ENCODE data around the gene GAD1. TPM values are rescaled to one million over a fixed set of nuclear protein-coding genes. Genes with fewer than 3 reads are reported as not detected.

GAD1 gene
- total RNA-seq, 5 donors from 2014 or later (not counting 1 experiment from before 2014, with no cell fraction given): 0.09 TPM; not detected in 4

DNA sequence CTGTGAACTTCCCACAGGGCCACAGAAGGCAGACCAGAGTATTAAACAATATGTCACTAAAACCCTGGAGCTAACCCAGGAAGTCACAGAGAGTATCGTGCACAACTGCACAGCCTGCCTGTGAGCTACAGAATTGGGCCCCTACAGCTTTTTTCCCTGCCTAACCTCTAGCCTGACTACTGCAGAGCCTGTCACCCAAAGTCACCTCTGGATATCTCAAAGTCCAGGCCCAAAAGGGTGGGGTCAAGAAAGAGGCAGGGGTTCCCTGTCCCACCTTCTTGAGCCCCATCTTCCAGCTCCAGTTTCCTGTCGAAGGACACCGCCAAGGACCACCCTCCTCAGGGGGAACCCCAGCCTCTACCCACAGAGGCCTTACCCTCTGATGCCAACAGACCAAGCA lies 13.5 kb downstream of the GAD1 start:
- DNase-seq: no peak
- POLR2A ChIA-PET: no interaction called here
- 90% methylated on average over 3 of the region's 3 CpGs for WGBS (ENCODE audit: insufficient coverage)
- ATAC-seq (replicated peaks in 1 of 4): no peak
- Mint-ChIP-seq H3K4me3 (no peak overlapping the region), H3K27me3 (peaks cover 43 to 58% of the 10 kb centered on the region in 2 donors), H3K36me3 (no peaks in the 10 kb centered on the region), H3K9me3 (no peaks in the 10 kb centered on the region), H3K27ac (no peak overlapping the region), H3K4me1 (no peaks in the 10 kb centered on the region)
- H3K27me3 ChIP-seq (replicated peaks in 1 of 2; ENCODE audit: control insufficient read depth in 2 of 2, extremely low read depth in 1 of 2, insufficient read depth in 2 of 2, low read length in 1 of 2): peaks cover 3 to 45% of the 10 kb centered on the region in 2 experiments
- H3K9me3 ChIP-seq: no peaks in the 10 kb centered on the region
- H3K36me3 ChIP-seq (ENCODE audit: control insufficient read depth in 2 of 2, extremely low read depth in 1 of 2, insufficient read depth in 1 of 2, low read length in 1 of 2): no peaks in the 10 kb centered on the region
- H3K4me3 ChIP-seq (ENCODE audit: control insufficient read depth in 1 of 2, extremely low read depth in 1 of 2, low read length in 1 of 2): no peak overlapping the region
- CTCF ChIA-PET: no interaction called here
- H3K27ac ChIP-seq (ENCODE audit: low read length): no peak overlapping the region
- H3K4me1 ChIP-seq (ENCODE audit: control insufficient read depth in 1 of 2, extremely low read depth in 1 of 2, insufficient read depth in 2 of 2, low read length in 2 of 2): no peaks in the 10 kb centered on the region

DNA sequence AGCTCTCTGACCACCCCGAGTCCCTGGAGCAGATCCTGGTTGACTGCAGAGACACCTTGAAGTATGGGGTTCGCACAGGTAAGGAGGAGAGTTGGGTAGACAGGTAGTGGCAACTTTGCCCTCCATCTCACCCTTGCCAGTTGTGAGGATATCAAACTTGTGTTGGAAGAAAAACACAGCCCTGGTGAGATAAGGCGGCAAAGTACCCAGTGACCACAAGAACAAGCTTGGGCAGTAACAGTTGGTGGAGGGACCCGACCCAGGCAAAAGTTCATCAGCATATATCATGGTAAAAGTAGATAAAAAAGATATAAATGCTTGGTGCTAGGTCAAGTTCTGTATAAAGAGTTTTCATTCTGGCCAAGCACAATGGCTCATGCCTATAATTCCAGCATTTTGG lies 14.4 kb downstream of the GAD1 start:
- Mint-ChIP-seq H3K9me3 (no peaks in the 10 kb centered on the region), H3K4me3 (no peak overlapping the region), H3K27me3 (peaks cover 42 to 52% of the 10 kb centered on the region in 2 donors), H3K4me1 (no peaks in the 10 kb centered on the region), H3K27ac (no peak overlapping the region), H3K36me3 (no peaks in the 10 kb centered on the region)
- CTCF ChIA-PET: interaction anchor here in 1 of 2 donors (0.5 kb wide), 1 partner anchor 45 kb away, joined by 3 read pairs; no protein-coding TSS in a partner anchor
- DNase-seq (no peak), ATAC-seq (replicated peaks in 1 of 4) (no peak)
- Histone ChIP-seq H3K4me1 (ENCODE audit: control insufficient read depth in 1 of 2, extremely low read depth in 1 of 2, insufficient read depth in 2 of 2, low read length in 2 of 2) (no peaks in the 10 kb centered on the region), H3K36me3 (ENCODE audit: control insufficient read depth in 2 of 2, extremely low read depth in 1 of 2, insufficient read depth in 1 of 2, low read length in 1 of 2) (no peaks in the 10 kb centered on the region), H3K4me3 (ENCODE audit: control insufficient read depth in 1 of 2, extremely low read depth in 1 of 2, low read length in 1 of 2) (no peak overlapping the region), H3K9me3 (no peaks in the 10 kb centered on the region), H3K27me3 (replicated peaks in 1 of 2; ENCODE audit: control insufficient read depth in 2 of 2, extremely low read depth in 1 of 2, insufficient read depth in 2 of 2, low read length in 1 of 2) (peaks cover 0 to 38% of the 10 kb centered on the region in 2 experiments), H3K27ac (ENCODE audit: low read length) (no peak overlapping the region)
- no CpG with 5 or more reads among the region's 4 CpGs for WGBS (ENCODE audit: insufficient coverage)
- POLR2A ChIA-PET: no interaction called here

DNA sequence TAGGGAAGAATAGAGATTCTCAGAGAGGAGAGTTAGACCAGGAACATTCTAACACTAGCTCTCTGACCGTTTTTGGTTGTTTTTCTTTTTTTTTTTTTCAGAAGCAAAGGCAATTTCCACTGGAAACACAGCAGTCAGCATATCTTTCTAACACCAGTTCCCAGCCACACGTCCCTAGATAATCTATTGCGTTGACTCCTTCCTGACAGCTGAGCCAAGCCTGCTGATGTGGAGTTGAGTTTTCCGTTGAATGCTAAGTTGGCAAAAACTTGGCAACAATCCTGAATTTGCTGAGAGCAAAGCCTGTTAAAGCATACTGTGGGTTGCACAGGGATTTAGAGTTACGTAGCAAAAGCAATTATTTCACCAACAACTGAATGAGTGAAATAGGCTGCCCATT lies 19.3 kb downstream of the GAD1 start:
- DNase-seq (no peak), ATAC-seq (replicated peaks in 1 of 4) (no peak)
- no CpG with 5 or more reads among the region's 5 CpGs for WGBS (ENCODE audit: insufficient coverage)
- no peaks in the 10 kb centered on the region for H3K9me3 Mint-ChIP-seq
- no peak overlapping the region for H3K4me3 Mint-ChIP-seq
- no peak overlapping the region for H3K4me3 ChIP-seq (ENCODE audit: control insufficient read depth in 1 of 2, extremely low read depth in 1 of 2, low read length in 1 of 2)
- no peaks in the 10 kb centered on the region for H3K36me3 ChIP-seq (ENCODE audit: control insufficient read depth in 2 of 2, extremely low read depth in 1 of 2, insufficient read depth in 1 of 2, low read length in 1 of 2)
- H3K36me3 Mint-ChIP-seq: no peaks in the 10 kb centered on the region
- H3K9me3 ChIP-seq: no peaks in the 10 kb centered on the region
- no peak overlapping the region for H3K27ac ChIP-seq (ENCODE audit: low read length)
- H3K4me1 Mint-ChIP-seq: no peaks in the 10 kb centered on the region
- CTCF ChIA-PET: no interaction called here
- peak overlapping the region in 1 of 2 donors; percentile 27 for H3K27ac Mint-ChIP-seq
- no peaks in the 10 kb centered on the region for H3K4me1 ChIP-seq (ENCODE audit: control insufficient read depth in 1 of 2, extremely low read depth in 1 of 2, insufficient read depth in 2 of 2, low read length in 2 of 2)
- H3K27me3 Mint-ChIP-seq: peaks cover 21 to 25% of the 10 kb centered on the region in 2 donors
- peaks cover 0 to under 1% of the 10 kb centered on the region in 2 experiments for H3K27me3 ChIP-seq (replicated peaks in 1 of 2; ENCODE audit: control insufficient read depth in 2 of 2, extremely low read depth in 1 of 2, insufficient read depth in 2 of 2, low read length in 1 of 2)
- POLR2A ChIA-PET: no interaction called here

DNA sequence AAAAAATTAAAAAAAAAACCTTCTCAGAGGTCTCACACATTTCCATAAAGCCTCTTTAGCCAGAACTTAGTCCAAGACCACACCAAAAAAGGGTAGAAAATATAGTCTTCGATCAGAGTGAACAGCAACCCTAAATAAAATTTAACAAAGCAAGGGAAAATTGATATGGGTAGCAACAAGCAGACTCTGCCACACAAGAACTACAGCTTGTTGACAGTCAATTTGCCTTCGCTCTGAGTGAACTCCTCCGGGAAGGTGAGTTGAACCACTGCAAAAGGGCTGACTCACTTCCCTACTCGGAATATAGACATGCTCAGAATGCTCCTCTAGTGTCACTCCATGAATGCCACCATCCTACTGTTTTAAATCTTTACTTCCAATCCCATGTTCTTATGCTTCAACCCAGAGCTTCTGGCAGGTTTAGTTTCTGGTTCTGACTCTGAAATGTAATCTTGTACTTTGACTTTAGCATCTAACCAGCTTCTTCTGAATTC lies 24.1 kb downstream of the GAD1 start:
- POLR2A ChIA-PET: no interaction called here
- DNase-seq: no peak
- WGBS (ENCODE audit: insufficient coverage): 33% methylated on average over 1 of the region's 4 CpGs
- Mint-ChIP-seq H3K4me1 (peaks cover 9 to 15% (median 13%) of the 10 kb centered on the region in 3 donors), H3K4me3 (no peak overlapping the region), H3K27me3 (peaks cover 9 to 23% of the 10 kb centered on the region in 2 donors), H3K9me3 (no peaks in the 10 kb centered on the region), H3K36me3 (no peaks in the 10 kb centered on the region), H3K27ac (peak overlapping the region in 1 of 2 donors; percentile 44)
- Histone ChIP-seq H3K36me3 (ENCODE audit: control insufficient read depth in 2 of 2, extremely low read depth in 1 of 2, insufficient read depth in 1 of 2, low read length in 1 of 2) (no peaks in the 10 kb centered on the region), H3K27me3 (replicated peaks in 1 of 2; ENCODE audit: control insufficient read depth in 2 of 2, extremely low read depth in 1 of 2, insufficient read depth in 2 of 2, low read length in 1 of 2) (peaks cover 0 to 3% of the 10 kb centered on the region in 2 experiments), H3K4me1 (ENCODE audit: control insufficient read depth in 1 of 2, extremely low read depth in 1 of 2, insufficient read depth in 2 of 2, low read length in 2 of 2) (peaks cover 3 to 6% of the 10 kb centered on the region in 2 experiments), H3K27ac (ENCODE audit: low read length) (no peak overlapping the region), H3K4me3 (ENCODE audit: control insufficient read depth in 1 of 2, extremely low read depth in 1 of 2, low read length in 1 of 2) (no peak overlapping the region), H3K9me3 (no peaks in the 10 kb centered on the region)
- ATAC-seq (replicated peaks in 1 of 4): no peak
- CTCF ChIA-PET: no interaction called here

DNA sequence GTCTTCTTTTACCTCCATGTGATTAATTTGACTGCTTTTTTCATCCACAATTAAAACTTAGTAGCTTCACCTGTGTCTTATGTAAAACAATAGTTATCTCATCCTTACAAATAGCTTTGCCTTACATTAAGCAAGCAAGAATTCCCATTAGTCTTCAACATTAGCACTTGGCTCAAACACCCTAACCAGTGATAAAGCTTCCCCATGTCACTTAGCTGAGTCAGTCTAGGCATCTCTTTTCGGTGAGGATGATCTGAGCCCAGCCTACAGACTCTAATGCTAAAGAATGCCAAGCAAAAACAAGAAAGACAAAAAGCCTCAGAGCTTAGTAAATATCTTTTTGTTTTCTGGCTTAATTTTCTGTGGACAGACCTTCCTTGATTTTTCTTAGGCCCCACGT lies 26.1 kb downstream of the GAD1 start:
- POLR2A ChIA-PET: interaction anchor here (0.5 to 0.6 kb wide), 4 partner anchors 16 to 461 kb away, joined by 3 to 6 read pairs (median 4); no protein-coding TSS in a partner anchor
- Mint-ChIP-seq H3K9me3 (no peaks in the 10 kb centered on the region), H3K27ac (no peak overlapping the region), H3K4me1 (peaks cover 9 to 15% (median 13%) of the 10 kb centered on the region in 3 donors), H3K27me3 (peaks cover 4 to 19% of the 10 kb centered on the region in 2 donors), H3K4me3 (no peak overlapping the region), H3K36me3 (no peaks in the 10 kb centered on the region)
- CTCF ChIA-PET: interaction anchor here (0.5 to 0.9 kb wide), 3 partner anchors 504 to 1716 kb away, joined by 3 to 4 read pairs (median 3); no protein-coding TSS in a partner anchor
- H3K27ac ChIP-seq (ENCODE audit: low read length): no peak overlapping the region
- no peaks in the 10 kb centered on the region for H3K9me3 ChIP-seq
- no peak overlapping the region for H3K4me3 ChIP-seq (ENCODE audit: control insufficient read depth in 1 of 2, extremely low read depth in 1 of 2, low read length in 1 of 2)
- H3K27me3 ChIP-seq (replicated peaks in 1 of 2; ENCODE audit: control insufficient read depth in 2 of 2, extremely low read depth in 1 of 2, insufficient read depth in 2 of 2, low read length in 1 of 2): peaks cover 0 to 3% of the 10 kb centered on the region in 2 experiments
- ATAC-seq (replicated peaks in 1 of 4): no peak
- DNase-seq: no peak
- H3K4me1 ChIP-seq (ENCODE audit: control insufficient read depth in 1 of 2, extremely low read depth in 1 of 2, insufficient read depth in 2 of 2, low read length in 2 of 2): peaks cover 3 to 6% of the 10 kb centered on the region in 2 experiments
- H3K36me3 ChIP-seq (ENCODE audit: control insufficient read depth in 2 of 2, extremely low read depth in 1 of 2, insufficient read depth in 1 of 2, low read length in 1 of 2): no peaks in the 10 kb centered on the region
- no CpG with 5 or more reads among the region's 2 CpGs for WGBS (ENCODE audit: insufficient coverage)

DNA sequence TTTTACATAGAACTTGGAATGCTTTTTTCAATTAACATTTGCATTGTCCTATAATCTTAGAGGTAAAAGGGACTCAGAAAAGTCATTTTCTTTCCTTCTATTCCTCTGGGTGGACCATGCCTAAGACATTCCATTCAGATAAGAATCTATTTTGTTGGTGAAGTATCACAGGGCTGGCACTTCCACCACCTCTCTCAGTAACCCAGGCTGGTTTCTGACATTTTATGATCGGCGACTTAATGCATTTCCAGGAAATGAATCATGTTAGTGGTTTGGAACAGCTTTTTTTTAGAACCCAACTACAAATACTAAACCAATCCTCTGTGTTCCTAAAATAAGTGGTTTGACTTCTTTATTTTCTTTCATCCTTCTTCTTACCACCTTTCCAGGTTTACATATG lies 27.0 kb downstream of the GAD1 start:
- ATAC-seq (replicated peaks in 1 of 4): peak; percentile 27 to 65 (median 46)
- ChIA-PET CTCF (interaction anchor here (0.5 to 0.9 kb wide), 3 partner anchors 503 to 1716 kb away, joined by 3 to 4 read pairs (median 3); no protein-coding TSS in a partner anchor), POLR2A (interaction anchor here in 1 of 2 donors (0.6 kb wide), 3 partner anchors 17 to 462 kb away, joined by 3 to 5 read pairs (median 3); no protein-coding TSS in a partner anchor)
- H3K36me3 ChIP-seq (ENCODE audit: control insufficient read depth in 2 of 2, extremely low read depth in 1 of 2, insufficient read depth in 1 of 2, low read length in 1 of 2): no peaks in the 10 kb centered on the region
- H3K4me1 ChIP-seq (ENCODE audit: control insufficient read depth in 1 of 2, extremely low read depth in 1 of 2, insufficient read depth in 2 of 2, low read length in 2 of 2): peaks cover 3 to 6% of the 10 kb centered on the region in 2 experiments
- no peaks in the 10 kb centered on the region for H3K9me3 ChIP-seq
- H3K27ac Mint-ChIP-seq: no peak overlapping the region
- no peak for DNase-seq
- H3K36me3 Mint-ChIP-seq: no peaks in the 10 kb centered on the region
- no peaks in the 10 kb centered on the region for H3K9me3 Mint-ChIP-seq
- WGBS (ENCODE audit: insufficient coverage): no CpG with 5 or more reads among the region's 2 CpGs
- H3K4me3 Mint-ChIP-seq: peak overlapping the region in 1 of 3 donors; percentile 22
- H3K4me1 Mint-ChIP-seq: peaks cover 9 to 15% (median 13%) of the 10 kb centered on the region in 3 donors
- peaks cover 0 to 16% of the 10 kb centered on the region in 2 donors for H3K27me3 Mint-ChIP-seq
- peaks cover 0 to 3% of the 10 kb centered on the region in 2 experiments for H3K27me3 ChIP-seq (replicated peaks in 1 of 2; ENCODE audit: control insufficient read depth in 2 of 2, extremely low read depth in 1 of 2, insufficient read depth in 2 of 2, low read length in 1 of 2)
- H3K27ac ChIP-seq (ENCODE audit: low read length): no peak overlapping the region
- H3K4me3 ChIP-seq (ENCODE audit: control insufficient read depth in 1 of 2, extremely low read depth in 1 of 2, low read length in 1 of 2): no peak overlapping the region
